Caco-2 (cell line): ENCODE measurements around the gene KARS1. TPM values are rescaled to one million over a fixed set of nuclear protein-coding genes. Genes with fewer than 3 reads are reported as not detected.

Source experiments
- BruUV-seq: library from RNA; stranded (reverse); fragments of 400-500 nt; replicated peaks from 2 replicates; lab custom pipeline; 2021; lab: Mats Ljungman, UMichigan
- CTCF ChIA-PET: fragments of 300-600 bp; sonication (Branson Sonifier 250); formaldehyde crosslinking; loops from one replicate; lab custom pipeline; 2022; ENCODE audit warnings: antibody characterized with exemption; lab: Charles Lee
- POLR2A ChIA-PET: fragments of 300-600 bp; sonication (Branson Sonifier 250); formaldehyde crosslinking; loops from one replicate; lab custom pipeline; 2022; ENCODE audit warnings: antibody characterized with exemption; lab: Charles Lee
- DNase-seq, 2 experiments: peaks; one replicate each; pipeline versions ENCODE4 v3.0.0 to v3.0.0-alpha.2; 2020 to 2022
- H3K27me3 ChIP-seq: replicated peaks from 2 replicates; pipeline ENCODE4 v1.6.0; 2011; ENCODE audit warnings: low read length; ENCODE audit not compliant: control insufficient read depth, insufficient read depth
- H3K36me3 ChIP-seq: 2 replicates; pipeline ENCODE4 v1.5.1; 2011; ENCODE audit warnings: low read length; ENCODE audit not compliant: control insufficient read depth, insufficient read depth
- H3K4me1 ChIP-seq: fragments of 250-450 bp; sonication (Bioruptor Pico); 2 replicates; pipeline ENCODE4 v1.5.1; 2020; ENCODE audit warnings: mild to moderate bottlenecking
- H3K4me3 ChIP-seq: 2 replicates; pipeline ENCODE4 v1.5.1; 2011; ENCODE audit warnings: low read depth, mild to moderate bottlenecking, control low read depth, low read length
- H3K9me3 ChIP-seq: fragments of 250-450 bp; sonication (Bioruptor Pico); 2 replicates; pipeline ENCODE4 v1.5.1; 2020; ENCODE audit warnings: mild to moderate bottlenecking, moderate library complexity
- H3K27ac Mint-ChIP-seq: one replicate; pipeline ENCODE4 v1.8.0; 2022; ENCODE audit warnings: mixed read lengths; ENCODE audit not compliant: unreplicated experiment
- H3K27me3 Mint-ChIP-seq: one replicate; pipeline ENCODE4 v1.8.0; 2022; ENCODE audit warnings: mixed read lengths; ENCODE audit not compliant: insufficient read depth, unreplicated experiment
- H3K36me3 Mint-ChIP-seq: one replicate; pipeline ENCODE4 v1.8.0; 2022; ENCODE audit warnings: mild to moderate bottlenecking, mixed read lengths; ENCODE audit not compliant: insufficient read depth, unreplicated experiment
- H3K4me1 Mint-ChIP-seq: one replicate; pipeline ENCODE4 v1.8.0; 2022; ENCODE audit warnings: low read depth, mixed read lengths; ENCODE audit not compliant: unreplicated experiment
- H3K4me3 Mint-ChIP-seq: one replicate; pipeline ENCODE4 v1.8.0; 2022; ENCODE audit warnings: mild to moderate bottlenecking, moderate library complexity, mixed read lengths; ENCODE audit not compliant: unreplicated experiment
- H3K9me3 Mint-ChIP-seq: one replicate; pipeline ENCODE4 v1.8.0; 2022; ENCODE audit warnings: mixed read lengths; ENCODE audit not compliant: unreplicated experiment
- intact Hi-C: fragments of 100-400 bp; cut with micrococcal nuclease; formaldehyde crosslinking; loops from one replicate; pipeline ENCODE4 v1.10.0; 2022; ENCODE audit not compliant: unreplicated experiment
- total RNA-seq: library from RNA; stranded (reverse); gene quantifications from 2 replicates; pipeline ENCODE4 v1.2.3, GENCODE V29; 2022
- TF ChIP-seq, protein P1 (sequence below), 2 experiments: fragments of 200-600 bp in 1 of 2; IDR thresholded peaks; 1 replicate in 1 of 2; 2 replicates in 1 of 2; pipeline versions ENCODE4 v1.5.1 to v1.8.0; 2011 to 2022; ENCODE audit warnings: antibody characterized with exemption in 1 of 2, control low read depth in 1 of 2, inconsistent platforms in 1 of 2, low read depth in 1 of 2, low read length in 1 of 2, mild to moderate bottlenecking in 1 of 2, moderate library complexity in 1 of 2; ENCODE audit not compliant: insufficient read depth in 1 of 2, severe bottlenecking in 1 of 2, unreplicated experiment in 1 of 2

The KARS1 gene
- total RNA-seq, 1 experiment from 2014 or later = 244 TPM

DNA sequence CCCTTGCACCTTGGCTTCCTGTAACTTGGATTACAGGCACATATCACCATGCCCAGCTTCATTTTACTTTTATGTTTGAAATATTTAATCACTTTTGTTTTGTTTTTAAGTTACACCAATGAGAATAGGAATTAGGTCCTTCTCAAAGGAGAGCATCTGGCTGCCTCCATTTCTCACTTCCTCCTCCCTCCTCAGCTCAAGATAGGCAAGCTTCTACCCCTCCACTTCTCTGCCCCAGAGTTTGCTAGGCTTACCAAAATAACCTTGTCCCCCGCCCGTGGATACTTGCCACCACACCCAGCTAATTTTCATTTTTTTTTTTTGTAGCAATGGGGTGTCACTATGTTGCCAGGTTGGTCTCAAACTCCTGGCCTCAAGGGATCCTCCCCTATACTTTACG, 63.4 kb downstream of the KARS1 start:
- H3K4me1 ChIP-seq = no peaks in the 10 kb centered on the region
- Mint-ChIP-seq H3K27me3 (no peaks in the 10 kb centered on the region), H3K4me3 (no peak overlapping the region), H3K27ac (no peak overlapping the region), H3K36me3 (no peaks in the 10 kb centered on the region), H3K9me3 (no peaks in the 10 kb centered on the region), H3K4me1 (peaks cover 6% of the 10 kb centered on the region)
- H3K9me3 ChIP-seq = no peaks in the 10 kb centered on the region
- H3K27me3 ChIP-seq = no peaks in the 10 kb centered on the region
- TF ChIP-seq, protein P1, sequence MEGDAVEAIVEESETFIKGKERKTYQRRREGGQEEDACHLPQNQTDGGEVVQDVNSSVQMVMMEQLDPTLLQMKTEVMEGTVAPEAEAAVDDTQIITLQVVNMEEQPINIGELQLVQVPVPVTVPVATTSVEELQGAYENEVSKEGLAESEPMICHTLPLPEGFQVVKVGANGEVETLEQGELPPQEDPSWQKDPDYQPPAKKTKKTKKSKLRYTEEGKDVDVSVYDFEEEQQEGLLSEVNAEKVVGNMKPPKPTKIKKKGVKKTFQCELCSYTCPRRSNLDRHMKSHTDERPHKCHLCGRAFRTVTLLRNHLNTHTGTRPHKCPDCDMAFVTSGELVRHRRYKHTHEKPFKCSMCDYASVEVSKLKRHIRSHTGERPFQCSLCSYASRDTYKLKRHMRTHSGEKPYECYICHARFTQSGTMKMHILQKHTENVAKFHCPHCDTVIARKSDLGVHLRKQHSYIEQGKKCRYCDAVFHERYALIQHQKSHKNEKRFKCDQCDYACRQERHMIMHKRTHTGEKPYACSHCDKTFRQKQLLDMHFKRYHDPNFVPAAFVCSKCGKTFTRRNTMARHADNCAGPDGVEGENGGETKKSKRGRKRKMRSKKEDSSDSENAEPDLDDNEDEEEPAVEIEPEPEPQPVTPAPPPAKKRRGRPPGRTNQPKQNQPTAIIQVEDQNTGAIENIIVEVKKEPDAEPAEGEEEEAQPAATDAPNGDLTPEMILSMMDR (IDR thresholded peaks at IDR 0.05; ENCODE audit: insufficient read depth in 1 of 2, low read depth in 1 of 2, low read length in 1 of 2, severe bottlenecking in 1 of 2, unreplicated experiment in 1 of 2) = no peak
- no peak for DNase-seq
- H3K4me3 ChIP-seq = no peak overlapping the region
- CTCF ChIA-PET = no interaction called here
- POLR2A ChIA-PET = no interaction called here
- BruUV-seq = no TSS peak
- peaks cover under 1% of the 10 kb centered on the region for H3K36me3 ChIP-seq
- intact Hi-C loops = no loop called here

DNA sequence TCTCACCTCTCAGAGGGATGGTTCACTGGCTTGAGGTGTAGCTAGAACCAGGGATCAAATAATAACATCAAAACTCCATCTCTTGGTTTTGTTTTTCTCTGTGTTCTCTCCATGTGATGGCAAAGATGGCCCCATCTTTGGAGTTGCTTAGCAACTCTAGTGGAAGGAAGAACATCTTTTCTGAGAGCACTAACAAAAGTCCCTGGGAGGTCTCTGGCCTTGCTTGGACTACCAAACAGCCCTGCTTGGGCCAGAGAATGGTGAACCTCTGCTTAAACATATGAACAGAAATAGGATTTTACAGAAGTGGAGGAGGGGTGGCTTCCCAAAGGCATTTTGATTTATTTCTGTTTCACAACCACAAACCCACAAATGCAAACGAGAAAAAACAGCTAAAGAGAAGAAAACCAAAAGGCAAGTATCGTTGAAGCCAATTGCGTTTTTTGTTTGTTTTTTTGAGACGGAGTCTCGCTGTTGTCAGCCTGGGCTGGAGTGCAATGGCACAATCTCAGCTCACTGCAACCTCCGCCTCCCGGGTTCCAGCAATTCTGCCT, 68.1 kb downstream of the KARS1 start:
- peaks cover 2% of the 10 kb centered on the region; the same call in 1 of the 2 replicates for H3K36me3 ChIP-seq
- no peaks in the 10 kb centered on the region for H3K4me1 ChIP-seq
- H3K4me3 Mint-ChIP-seq = no peak overlapping the region
- no peaks in the 10 kb centered on the region for H3K27me3 Mint-ChIP-seq
- TF ChIP-seq, protein P1 (IDR thresholded peaks at IDR 0.05; ENCODE audit: insufficient read depth in 1 of 2, low read depth in 1 of 2, low read length in 1 of 2, severe bottlenecking in 1 of 2, unreplicated experiment in 1 of 2) = no peak
- no peak overlapping the region for H3K4me3 ChIP-seq
- no TSS peak for BruUV-seq
- peaks cover 2% of the 10 kb centered on the region for H3K4me1 Mint-ChIP-seq
- ChIA-PET POLR2A (interaction anchor here (0.7 kb wide), 1 partner anchor 107 kb away, joined by 6 read pairs; no protein-coding TSS in a partner anchor), CTCF (no interaction called here)
- no peaks in the 10 kb centered on the region for H3K9me3 ChIP-seq
- H3K36me3 Mint-ChIP-seq = peaks cover 23% of the 10 kb centered on the region
- H3K27ac Mint-ChIP-seq = no peak overlapping the region
- intact Hi-C loops = loop anchor here (5.0 kb wide), 1 partner anchor 1618 kb away; the partner anchor contains the start of gene SYCE1L
- no peaks in the 10 kb centered on the region for H3K9me3 Mint-ChIP-seq
- DNase-seq = no peak
- no peaks in the 10 kb centered on the region for H3K27me3 ChIP-seq

DNA sequence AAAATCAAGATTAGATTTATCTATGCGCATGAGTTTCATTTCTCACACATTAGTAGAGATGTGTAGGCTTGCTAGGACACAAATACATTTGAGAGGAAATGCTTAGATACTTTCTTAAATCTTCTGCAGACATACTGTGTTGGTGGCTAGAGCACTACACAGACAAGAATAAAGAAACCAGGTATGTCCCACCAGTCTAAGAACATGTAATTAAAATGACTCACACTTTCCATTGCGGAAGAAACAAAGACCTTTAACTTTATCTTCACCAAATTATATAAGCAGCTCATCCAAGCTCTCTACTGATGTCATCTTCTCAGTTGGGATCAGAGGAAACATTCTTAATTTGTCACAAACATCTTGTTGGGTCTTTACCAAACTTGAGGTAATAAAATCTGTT, 68.7 kb downstream of the KARS1 start:
- Mint-ChIP-seq H3K4me1 (no peaks in the 10 kb centered on the region), H3K9me3 (no peaks in the 10 kb centered on the region), H3K4me3 (no peak overlapping the region), H3K36me3 (peaks cover 23% of the 10 kb centered on the region), H3K27me3 (no peaks in the 10 kb centered on the region), H3K27ac (no peak overlapping the region)
- H3K4me3 ChIP-seq = no peak overlapping the region
- H3K27me3 ChIP-seq = no peaks in the 10 kb centered on the region
- intact Hi-C loops = loop anchor here (5.0 kb wide), 1 partner anchor 1619 kb away; the partner anchor contains the start of gene SYCE1L
- TF ChIP-seq, protein P1 (IDR thresholded peaks at IDR 0.05; ENCODE audit: insufficient read depth in 1 of 2, low read depth in 1 of 2, low read length in 1 of 2, severe bottlenecking in 1 of 2, unreplicated experiment in 1 of 2) = no peak
- ChIA-PET CTCF (no interaction called here), POLR2A (no interaction called here)
- no TSS peak for BruUV-seq
- H3K9me3 ChIP-seq = no peaks in the 10 kb centered on the region
- H3K36me3 ChIP-seq = peaks cover 2% of the 10 kb centered on the region; the same call in 1 of the 2 replicates
- no peaks in the 10 kb centered on the region for H3K4me1 ChIP-seq
- DNase-seq = no peak
